ENCODE measurements around the gene SLC4A9.

The SLC4A9 gene

GRCh38 chr5:140383300-140383699, 23.3 kb downstream of the SLC4A9 start:
- H3K27me3 ChIP-seq (ENCODE audit: control insufficient read depth in 3 of 3, insufficient read depth in 3 of 3, low read depth in 1 of 3, low read length in 3 of 3): no peaks in the 10 kb centered on the region
- no peak overlapping the region for H3K4ac ChIP-seq (ENCODE audit: low read length)
- no peak overlapping the region for H2BK15ac ChIP-seq (ENCODE audit: low read length)
- H2AK5ac ChIP-seq (ENCODE audit: low read depth, low read length): no peak overlapping the region
- H2BK120ac ChIP-seq (ENCODE audit: low read depth, low read length): no peak overlapping the region
- H3K9me3 ChIP-seq (replicated peaks in 1 of 2; ENCODE audit: control insufficient read depth in 2 of 2, insufficient read depth in 1 of 2, low read depth in 1 of 2, low read length in 2 of 2): no peaks in the 10 kb centered on the region
- no peak overlapping the region for H3K23ac ChIP-seq (ENCODE audit: low read depth, low read length, poor library complexity)
- no peak overlapping the region for H2BK12ac ChIP-seq (ENCODE audit: low read length)
- H3K14ac ChIP-seq (ENCODE audit: low read length): no peak overlapping the region
- no peak overlapping the region for H4K8ac ChIP-seq (ENCODE audit: low read depth, low read length)
- H2AFZ ChIP-seq (ENCODE audit: low read length): no peak overlapping the region
- no peak overlapping the region for H3K4me3 ChIP-seq (ENCODE audit: low read length in 2 of 2)
- no peak overlapping the region for H4K91ac ChIP-seq (ENCODE audit: low read depth, low read length, poor library complexity)
- DNase-seq (ENCODE audit: low spot score): no peak
- no peaks in the 10 kb centered on the region for H3K79me1 ChIP-seq (ENCODE audit: low read depth, low read length)
- no peak overlapping the region for H2BK5ac ChIP-seq (ENCODE audit: low read length)
- H3K4me1 ChIP-seq (ENCODE audit: control insufficient read depth in 2 of 2, insufficient read depth in 1 of 2, low read depth in 1 of 2, low read length in 2 of 2): no peaks in the 10 kb centered on the region
- H3K9ac ChIP-seq (ENCODE audit: low read depth, low read length, poor library complexity): no peak overlapping the region
- no peak overlapping the region for H3K4me2 ChIP-seq (ENCODE audit: insufficient read depth, low read length, poor library complexity, severe bottlenecking)
- no peak overlapping the region for H3K18ac ChIP-seq (ENCODE audit: low read length)
- no peaks in the 10 kb centered on the region for H3K36me3 ChIP-seq (replicated peaks in 1 of 2; ENCODE audit: control insufficient read depth in 2 of 2, insufficient read depth in 2 of 2, low read length in 2 of 2)
- WGBS, 2 donors (ENCODE audit: extremely low coverage in 2 of 2, insufficient read length in 2 of 2, insufficient replicate concordance in 1 of 2): no CpG with 5 or more reads among the region's 2 CpGs
- no peak overlapping the region for H3K27ac ChIP-seq (replicated peaks; ENCODE audit: low read length)

GRCh38 chr5:140388052-140388451, 28.1 kb downstream of the SLC4A9 start:
- no CpG with 5 or more reads among the region's 2 CpGs for WGBS, 2 donors (ENCODE audit: extremely low coverage in 2 of 2, insufficient read length in 2 of 2, insufficient replicate concordance in 1 of 2)
- Histone ChIP-seq H3K79me1 (ENCODE audit: low read depth, low read length) (no peaks in the 10 kb centered on the region), H2BK5ac (ENCODE audit: low read length) (no peak overlapping the region), H3K36me3 (replicated peaks in 1 of 2; ENCODE audit: control insufficient read depth in 2 of 2, insufficient read depth in 2 of 2, low read length in 2 of 2) (peaks cover 0 to 6% of the 10 kb centered on the region in 2 donors), H3K23ac (ENCODE audit: low read depth, low read length, poor library complexity) (no peak overlapping the region), H4K91ac (ENCODE audit: low read depth, low read length, poor library complexity) (no peak overlapping the region), H4K8ac (ENCODE audit: low read depth, low read length) (no peak overlapping the region), H3K4ac (ENCODE audit: low read length) (no peak overlapping the region), H2BK15ac (ENCODE audit: low read length) (no peak overlapping the region), H2AFZ (ENCODE audit: low read length) (no peak overlapping the region), H3K4me1 (ENCODE audit: control insufficient read depth in 2 of 2, insufficient read depth in 1 of 2, low read depth in 1 of 2, low read length in 2 of 2) (no peaks in the 10 kb centered on the region), H3K4me2 (ENCODE audit: insufficient read depth, low read length, poor library complexity, severe bottlenecking) (no peak overlapping the region), H3K27me3 (ENCODE audit: control insufficient read depth in 3 of 3, insufficient read depth in 3 of 3, low read depth in 1 of 3, low read length in 3 of 3) (no peaks in the 10 kb centered on the region), H3K18ac (ENCODE audit: low read length) (no peak overlapping the region), H3K14ac (ENCODE audit: low read length) (no peak overlapping the region), H3K4me3 (ENCODE audit: low read length in 2 of 2) (no peak overlapping the region), H2AK5ac (ENCODE audit: low read depth, low read length) (no peak overlapping the region), H3K9ac (ENCODE audit: low read depth, low read length, poor library complexity) (no peak overlapping the region), H2BK120ac (ENCODE audit: low read depth, low read length) (no peak overlapping the region), H3K9me3 (replicated peaks in 1 of 2; ENCODE audit: control insufficient read depth in 2 of 2, insufficient read depth in 1 of 2, low read depth in 1 of 2, low read length in 2 of 2) (no peaks in the 10 kb centered on the region), H3K27ac (replicated peaks; ENCODE audit: low read length) (no peak overlapping the region), H2BK12ac (ENCODE audit: low read length) (no peak overlapping the region)
- DNase-seq (ENCODE audit: low spot score): no peak

GRCh38 chr5:140391312-140391711, 31.3 kb downstream of the SLC4A9 start:
- Histone ChIP-seq H3K4me3 (ENCODE audit: low read length in 2 of 2) (no peak overlapping the region), H3K27me3 (ENCODE audit: control insufficient read depth in 3 of 3, insufficient read depth in 3 of 3, low read depth in 1 of 3, low read length in 3 of 3) (no peaks in the 10 kb centered on the region), H3K9me3 (replicated peaks in 1 of 2; ENCODE audit: control insufficient read depth in 2 of 2, insufficient read depth in 1 of 2, low read depth in 1 of 2, low read length in 2 of 2) (no peaks in the 10 kb centered on the region), H3K14ac (ENCODE audit: low read length) (no peak overlapping the region), H2AK5ac (ENCODE audit: low read depth, low read length) (no peak overlapping the region), H2AFZ (ENCODE audit: low read length) (no peak overlapping the region), H4K91ac (ENCODE audit: low read depth, low read length, poor library complexity) (no peak overlapping the region), H3K79me1 (ENCODE audit: low read depth, low read length) (no peaks in the 10 kb centered on the region), H2BK12ac (ENCODE audit: low read length) (no peak overlapping the region), H3K4me1 (ENCODE audit: control insufficient read depth in 2 of 2, insufficient read depth in 1 of 2, low read depth in 1 of 2, low read length in 2 of 2) (no peaks in the 10 kb centered on the region), H4K8ac (ENCODE audit: low read depth, low read length) (no peak overlapping the region), H3K4me2 (ENCODE audit: insufficient read depth, low read length, poor library complexity, severe bottlenecking) (no peak overlapping the region), H3K18ac (ENCODE audit: low read length) (no peak overlapping the region), H3K36me3 (replicated peaks in 1 of 2; ENCODE audit: control insufficient read depth in 2 of 2, insufficient read depth in 2 of 2, low read length in 2 of 2) (peaks cover 0 to 13% of the 10 kb centered on the region in 2 donors), H2BK120ac (ENCODE audit: low read depth, low read length) (no peak overlapping the region), H2BK15ac (ENCODE audit: low read length) (no peak overlapping the region), H3K4ac (ENCODE audit: low read length) (no peak overlapping the region), H2BK5ac (ENCODE audit: low read length) (no peak overlapping the region), H3K27ac (replicated peaks; ENCODE audit: low read length) (no peak overlapping the region), H3K9ac (ENCODE audit: low read depth, low read length, poor library complexity) (no peak overlapping the region), H3K23ac (ENCODE audit: low read depth, low read length, poor library complexity) (no peak overlapping the region)
- no CpG with 5 or more reads among the region's 1 CpG for WGBS, 2 donors (ENCODE audit: extremely low coverage in 2 of 2, insufficient read length in 2 of 2, insufficient replicate concordance in 1 of 2)
- no peak for DNase-seq (ENCODE audit: low spot score)

- Histone ChIP-seq H3K79me1 (ENCODE audit: low read depth, low read length) (no peaks in the 10 kb centered on the region), H3K4ac (ENCODE audit: low read length) (no peak overlapping the region), H3K27me3 (ENCODE audit: control insufficient read depth in 3 of 3, insufficient read depth in 3 of 3, low read depth in 1 of 3, low read length in 3 of 3) (no peaks in the 10 kb centered on the region), H3K23ac (ENCODE audit: low read depth, low read length, poor library complexity) (no peak overlapping the region), H2AFZ (ENCODE audit: low read length) (no peak overlapping the region), H3K9ac (ENCODE audit: low read depth, low read length, poor library complexity) (no peak overlapping the region), H3K4me1 (ENCODE audit: control insufficient read depth in 2 of 2, insufficient read depth in 1 of 2, low read depth in 1 of 2, low read length in 2 of 2) (no peaks in the 10 kb centered on the region), H3K4me3 (ENCODE audit: low read length in 2 of 2) (no peak overlapping the region), H3K36me3 (replicated peaks in 1 of 2; ENCODE audit: control insufficient read depth in 2 of 2, insufficient read depth in 2 of 2, low read length in 2 of 2) (peaks cover 0 to 13% of the 10 kb centered on the region in 2 donors), H3K4me2 (ENCODE audit: insufficient read depth, low read length, poor library complexity, severe bottlenecking) (no peak overlapping the region), H2AK5ac (ENCODE audit: low read depth, low read length) (no peak overlapping the region), H3K14ac (ENCODE audit: low read length) (no peak overlapping the region), H2BK15ac (ENCODE audit: low read length) (no peak overlapping the region), H4K91ac (ENCODE audit: low read depth, low read length, poor library complexity) (no peak overlapping the region), H2BK5ac (ENCODE audit: low read length) (no peak overlapping the region), H2BK120ac (ENCODE audit: low read depth, low read length) (no peak overlapping the region), H3K9me3 (replicated peaks in 1 of 2; ENCODE audit: control insufficient read depth in 2 of 2, insufficient read depth in 1 of 2, low read depth in 1 of 2, low read length in 2 of 2) (no peaks in the 10 kb centered on the region), H3K27ac (replicated peaks; ENCODE audit: low read length) (no peak overlapping the region), H3K18ac (ENCODE audit: low read length) (no peak overlapping the region), H4K8ac (ENCODE audit: low read depth, low read length) (no peak overlapping the region), H2BK12ac (ENCODE audit: low read length) (no peak overlapping the region)
- WGBS, 2 donors (ENCODE audit: extremely low coverage in 2 of 2, insufficient read length in 2 of 2, insufficient replicate concordance in 1 of 2): no CpG with 5 or more reads among the region's 1 CpG
- no peak for DNase-seq (ENCODE audit: low spot score)
These were observed 31.7 kb downstream of the SLC4A9 start for GRCh38 chr5:140391732-140392131.

All from neuronal stem cell (in vitro differentiated cells).